GM12874 (cell line): Measurements from ENCODE around the gene SMAD3.

Experiments used
- TF ChIP-seq, protein P1 (sequence below): IDR thresholded peaks from 2 replicates; pipeline ENCODE4 v1.5.1; 2011; ENCODE audit warnings: low read depth, mild to moderate bottlenecking, control low read depth, low read length, moderate library complexity; ENCODE audit not compliant: insufficient read depth

The SMAD3 gene

DNA sequence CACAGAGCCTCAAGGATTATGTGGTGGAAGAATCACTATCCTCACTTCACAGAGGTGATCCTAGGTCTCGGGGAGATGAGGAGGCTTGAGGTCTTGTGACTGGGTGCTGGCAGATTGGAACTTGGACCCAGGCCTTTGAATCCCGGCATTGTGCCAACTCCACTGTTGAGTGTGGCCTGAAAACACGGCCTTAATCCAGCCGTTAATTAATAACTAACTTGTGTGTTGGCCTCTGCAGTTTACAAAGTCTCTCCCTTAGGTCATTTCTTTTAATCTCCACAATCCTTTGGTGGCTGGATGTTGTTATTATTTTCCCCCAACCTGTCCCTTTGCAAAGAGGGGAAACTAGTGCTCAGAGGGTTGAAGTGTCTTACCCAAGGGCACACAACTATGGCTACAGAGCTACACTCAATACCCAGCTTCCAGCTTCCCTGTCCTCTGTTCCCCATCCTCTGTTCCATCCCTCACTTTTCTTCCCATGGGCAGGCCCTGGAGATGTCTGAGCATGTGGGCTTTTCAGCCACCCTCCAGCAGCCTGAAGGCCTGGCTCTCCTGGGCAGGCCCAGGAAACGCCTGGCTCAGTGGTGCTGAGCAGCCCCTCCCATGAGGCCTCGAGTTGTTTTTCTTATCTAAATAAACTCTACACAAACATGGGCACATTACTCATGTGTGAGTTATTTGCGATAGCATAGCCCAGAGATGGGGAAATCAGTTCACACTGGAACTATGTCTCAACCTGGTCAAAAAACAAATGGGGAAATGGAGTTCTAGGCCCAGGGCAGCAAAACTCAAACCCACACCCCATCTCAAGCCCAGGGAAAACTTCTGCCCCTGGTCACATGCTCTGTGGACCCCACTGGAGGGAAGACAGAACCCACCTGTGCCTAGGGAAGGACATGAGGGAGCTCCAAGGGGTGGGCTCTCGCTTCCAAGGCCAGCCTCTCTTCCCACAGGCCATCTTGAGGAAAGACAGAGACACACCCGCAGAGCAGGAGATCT lies 16.8 kb upstream of the SMAD3 start:
- TF ChIP-seq, protein P1, sequence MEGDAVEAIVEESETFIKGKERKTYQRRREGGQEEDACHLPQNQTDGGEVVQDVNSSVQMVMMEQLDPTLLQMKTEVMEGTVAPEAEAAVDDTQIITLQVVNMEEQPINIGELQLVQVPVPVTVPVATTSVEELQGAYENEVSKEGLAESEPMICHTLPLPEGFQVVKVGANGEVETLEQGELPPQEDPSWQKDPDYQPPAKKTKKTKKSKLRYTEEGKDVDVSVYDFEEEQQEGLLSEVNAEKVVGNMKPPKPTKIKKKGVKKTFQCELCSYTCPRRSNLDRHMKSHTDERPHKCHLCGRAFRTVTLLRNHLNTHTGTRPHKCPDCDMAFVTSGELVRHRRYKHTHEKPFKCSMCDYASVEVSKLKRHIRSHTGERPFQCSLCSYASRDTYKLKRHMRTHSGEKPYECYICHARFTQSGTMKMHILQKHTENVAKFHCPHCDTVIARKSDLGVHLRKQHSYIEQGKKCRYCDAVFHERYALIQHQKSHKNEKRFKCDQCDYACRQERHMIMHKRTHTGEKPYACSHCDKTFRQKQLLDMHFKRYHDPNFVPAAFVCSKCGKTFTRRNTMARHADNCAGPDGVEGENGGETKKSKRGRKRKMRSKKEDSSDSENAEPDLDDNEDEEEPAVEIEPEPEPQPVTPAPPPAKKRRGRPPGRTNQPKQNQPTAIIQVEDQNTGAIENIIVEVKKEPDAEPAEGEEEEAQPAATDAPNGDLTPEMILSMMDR: no peak

DNA sequence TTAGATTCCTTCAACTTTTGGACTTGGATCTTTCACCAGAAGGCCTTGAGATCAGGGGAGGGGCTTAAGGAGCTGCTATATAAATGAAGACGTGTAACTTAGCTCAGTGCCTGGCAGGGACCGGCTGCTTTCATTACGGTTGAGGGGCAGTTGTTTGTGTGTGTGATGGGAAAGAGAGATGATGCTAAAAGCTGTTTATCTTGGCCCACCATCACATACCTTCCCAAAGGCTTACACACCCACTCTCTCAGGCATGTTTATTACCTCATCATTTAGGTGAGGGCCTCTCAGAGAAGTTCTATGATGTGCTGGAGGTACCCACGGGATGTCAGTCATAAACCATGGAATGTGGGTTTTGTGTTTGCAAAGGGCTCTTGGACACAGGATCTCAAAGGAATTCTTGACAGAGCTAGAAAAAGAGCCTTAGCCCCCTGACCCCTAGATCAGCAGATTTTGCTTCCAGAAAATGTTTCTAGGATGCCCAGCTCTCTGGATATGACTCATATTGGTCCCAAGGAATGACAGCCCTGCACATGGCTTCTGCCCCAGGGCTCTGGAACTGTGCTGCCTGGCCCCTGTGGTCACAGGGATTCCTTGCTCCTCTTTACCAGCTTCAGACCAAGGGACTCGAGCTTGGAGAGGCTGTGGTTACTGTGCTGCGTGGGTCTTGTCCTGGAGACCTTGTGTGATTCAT lies 15.9 kb upstream of the SMAD3 start:
- TF ChIP-seq, protein P1: no peak

DNA sequence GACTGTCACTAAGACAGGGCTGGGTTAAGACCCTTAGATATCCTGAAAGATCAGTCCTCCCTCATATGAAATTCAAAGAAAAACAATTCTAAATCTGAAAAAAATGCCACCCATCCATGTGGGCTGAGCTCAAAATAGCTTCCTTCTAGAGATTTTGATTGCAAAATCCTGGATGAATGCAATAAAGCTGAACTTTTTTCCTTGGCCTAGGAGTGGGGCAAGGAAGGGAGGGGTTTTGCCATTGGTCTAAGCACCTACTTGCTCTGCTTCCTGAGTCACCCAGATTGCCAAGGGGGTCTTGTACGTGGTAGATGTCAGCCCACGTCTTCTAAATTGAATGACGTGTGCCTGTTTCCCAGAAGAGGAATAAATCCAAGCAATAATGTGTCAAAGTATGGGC lies 15.3 kb upstream of the SMAD3 start:
- TF ChIP-seq, protein P1: no peak

DNA sequence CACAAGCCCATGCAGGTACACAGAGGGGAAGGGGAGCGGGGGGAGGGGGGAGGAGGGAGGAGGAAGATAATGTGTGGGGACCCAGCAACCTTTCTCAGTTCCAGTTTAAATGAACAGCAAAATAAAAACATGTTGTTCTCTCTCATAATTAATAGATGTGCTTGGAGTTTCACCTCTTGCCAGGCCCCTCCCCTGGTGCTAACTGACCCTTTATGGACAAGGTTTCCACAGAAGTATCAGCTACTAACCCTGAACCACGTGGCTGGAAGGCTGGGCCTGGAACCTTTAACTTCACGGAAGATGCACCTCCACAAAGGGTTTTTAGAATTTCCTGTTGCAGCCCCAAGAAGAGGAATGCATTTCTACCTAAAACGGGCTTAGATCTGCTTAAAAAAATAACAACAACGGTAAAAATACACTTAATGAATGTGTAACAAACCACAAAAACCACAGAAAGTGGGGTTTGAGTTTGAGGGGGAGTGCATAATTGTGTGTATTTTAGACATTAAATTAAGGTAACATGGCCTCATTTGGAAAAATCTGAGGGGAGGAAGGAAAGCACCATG lies 14.8 kb upstream of the SMAD3 start:
- TF ChIP-seq, protein P1: no peak

DNA sequence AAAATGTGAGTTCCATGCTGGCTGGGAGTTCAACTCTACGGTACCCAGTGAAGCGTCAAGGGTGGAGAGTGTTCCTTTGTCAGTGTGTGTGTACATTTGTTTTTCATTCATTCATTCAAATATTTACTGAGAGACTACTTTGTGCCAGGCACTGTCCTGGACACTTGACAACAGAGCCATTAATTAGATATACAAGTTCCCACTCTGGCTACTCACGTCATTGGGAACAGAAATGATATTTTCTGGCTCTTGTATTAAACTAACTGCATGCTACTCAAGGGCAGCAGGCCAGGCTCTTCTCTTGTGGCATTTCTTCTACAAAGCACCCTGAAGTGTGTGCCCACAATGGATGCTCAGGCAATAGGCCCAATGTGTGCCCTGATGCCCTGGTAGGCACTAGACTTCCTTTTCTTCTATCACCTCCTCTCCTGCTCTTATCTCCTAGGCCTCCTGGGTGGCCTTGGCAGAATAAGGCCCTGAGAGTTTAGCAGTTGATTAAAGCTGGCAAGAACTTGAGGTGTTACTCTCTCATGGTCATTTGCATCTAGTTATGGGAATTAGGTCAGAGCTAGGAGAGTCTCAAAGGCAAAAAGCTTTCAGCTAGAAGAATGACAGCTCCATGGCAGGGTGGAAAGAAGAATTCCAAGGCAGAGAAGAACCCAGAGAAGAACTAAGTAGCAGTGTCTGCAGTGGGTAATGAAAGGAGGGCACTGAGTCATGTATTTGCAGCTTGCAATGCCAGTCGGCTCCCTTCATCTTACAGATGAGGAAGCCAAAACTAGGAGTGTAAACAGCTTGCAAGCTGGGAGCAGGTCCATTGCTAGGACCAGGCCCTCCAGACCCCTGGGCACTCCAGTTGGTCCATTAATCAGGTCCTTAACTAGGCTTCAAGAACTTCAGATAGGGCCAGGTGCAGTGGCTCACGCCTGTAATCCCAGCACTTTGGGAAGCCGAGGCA lies 14.0 kb upstream of the SMAD3 start:
- TF ChIP-seq, protein P1: no peak

DNA sequence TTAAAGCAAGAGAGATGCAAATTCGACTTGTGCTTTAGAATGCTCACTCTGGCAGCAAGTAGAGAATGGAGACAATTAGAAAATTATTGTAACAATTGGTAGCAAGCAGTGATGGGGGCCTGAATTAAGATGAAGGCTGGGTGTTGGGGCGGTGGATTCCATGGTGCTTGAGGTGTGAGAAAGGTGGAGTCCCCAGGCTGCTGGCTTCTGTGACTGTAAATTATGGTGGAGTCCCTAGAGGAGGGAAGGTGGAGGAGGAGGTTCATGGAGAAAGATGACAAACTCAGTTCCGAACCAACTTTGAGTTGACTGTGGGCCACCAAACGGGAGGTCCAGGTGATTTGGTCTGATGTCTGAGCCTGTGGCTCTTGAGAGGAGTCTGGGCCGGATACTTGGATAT lies 10.7 kb upstream of the SMAD3 start:
- TF ChIP-seq, protein P1: no peak
